Astrocyte (in vitro differentiated cells and primary cell): ENCODE measurements around the gene SLC13A5. TPM values are rescaled to one million over a fixed set of nuclear protein-coding genes. Genes with fewer than 3 reads are reported as not detected.

ENCODE experiments used
- DNase-seq: peaks from one replicate; pipeline ENCODE4 v3.0.0-alpha.2; 2010; ENCODE audit warnings: low read depth
- FAIRE-seq: peaks from 2 replicates; lab custom pipeline; 2011; peaks lifted over from hg19 to GRCh38; lab: Jason Lieb, UNC
- H2AFZ ChIP-seq: 2 replicates; pipeline ENCODE4 v1.6.0; 2012; ENCODE audit warnings: low read depth, low read length, inconsistent platforms
- H3K27ac ChIP-seq: 2 replicates; pipeline ENCODE4 v1.5.1; 2011; ENCODE audit warnings: low read depth, low read length, inconsistent platforms
- H3K27me3 ChIP-seq: 2 replicates; pipeline ENCODE4 v1.6.0; 2011; ENCODE audit warnings: low read length, inconsistent platforms; ENCODE audit not compliant: insufficient read depth
- H3K36me3 ChIP-seq: 2 replicates; pipeline ENCODE4 v1.5.1; 2011; ENCODE audit warnings: low read length, inconsistent platforms; ENCODE audit not compliant: insufficient read depth
- H3K4me1 ChIP-seq: 2 replicates; pipeline ENCODE4 v1.5.1; 2011; ENCODE audit warnings: low read length, inconsistent platforms; ENCODE audit not compliant: insufficient read depth
- H3K4me2 ChIP-seq: 2 replicates; pipeline ENCODE4 v1.6.0; 2012; ENCODE audit warnings: low read length, inconsistent platforms
- H3K4me3 ChIP-seq: 2 replicates; pipeline ENCODE4 v1.5.1; 2011; ENCODE audit warnings: low read depth, mild to moderate bottlenecking, low read length, inconsistent platforms; ENCODE audit not compliant: insufficient read depth
- H3K79me2 ChIP-seq: 2 replicates; pipeline ENCODE4 v1.6.0; 2012; ENCODE audit warnings: mild to moderate bottlenecking, low read length, inconsistent platforms; ENCODE audit not compliant: insufficient read depth
- H3K9ac ChIP-seq: 2 replicates; pipeline ENCODE4 v1.6.0; 2012; ENCODE audit warnings: mild to moderate bottlenecking, low read length, inconsistent platforms
- H3K9me3 ChIP-seq: 2 replicates; pipeline ENCODE4 v1.5.1; 2012; ENCODE audit warnings: low read depth, mild to moderate bottlenecking, low read length, inconsistent platforms; ENCODE audit not compliant: insufficient read depth
- H4K20me1 ChIP-seq: 2 replicates; pipeline ENCODE4 v1.6.0; 2012; ENCODE audit warnings: low read length, inconsistent platforms; ENCODE audit not compliant: insufficient read depth
- H3K27ac Mint-ChIP-seq: one replicate; pipeline ENCODE4 v1.8.0; 2021; ENCODE audit warnings: mild to moderate bottlenecking, mixed read lengths; ENCODE audit not compliant: unreplicated experiment
- H3K27me3 Mint-ChIP-seq: one replicate; pipeline ENCODE4 v1.8.0; 2021; ENCODE audit warnings: low read depth, mixed read lengths; ENCODE audit not compliant: unreplicated experiment
- H3K36me3 Mint-ChIP-seq: one replicate; pipeline ENCODE4 v1.8.0; 2021; ENCODE audit warnings: low read depth, mixed read lengths; ENCODE audit not compliant: unreplicated experiment
- H3K4me1 Mint-ChIP-seq: one replicate; pipeline ENCODE4 v1.8.0; 2021; ENCODE audit warnings: low read depth, mixed read lengths; ENCODE audit not compliant: unreplicated experiment
- H3K4me3 Mint-ChIP-seq: one replicate; pipeline ENCODE4 v1.8.0; 2021; ENCODE audit warnings: mild to moderate bottlenecking, moderate library complexity, mixed read lengths; ENCODE audit not compliant: unreplicated experiment
- H3K9me3 Mint-ChIP-seq: one replicate; pipeline ENCODE4 v1.8.0; 2021; ENCODE audit warnings: mild to moderate bottlenecking, mixed read lengths; ENCODE audit not compliant: unreplicated experiment
- EZH2 ChIP-seq: IDR thresholded peaks from 2 replicates; pipeline ENCODE4 v1.6.1; 2012; ENCODE audit warnings: mild to moderate bottlenecking, low read length, inconsistent platforms; ENCODE audit not compliant: insufficient read depth
- total RNA-seq: library from RNA; stranded (reverse); gene quantifications from 2 replicates; pipeline ENCODE4 v1.2.1, GENCODE V29; 2021
- TF ChIP-seq, protein P1 (sequence below): IDR thresholded peaks from 2 replicates; pipeline ENCODE4 v1.5.1; 2011; ENCODE audit warnings: low read depth, mild to moderate bottlenecking, inconsistent platforms, low read length, moderate library complexity; ENCODE audit not compliant: insufficient read depth

The SLC13A5 gene
- total RNA-seq, 1 donor from 2014 or later, result 6.9 TPM

DNA sequence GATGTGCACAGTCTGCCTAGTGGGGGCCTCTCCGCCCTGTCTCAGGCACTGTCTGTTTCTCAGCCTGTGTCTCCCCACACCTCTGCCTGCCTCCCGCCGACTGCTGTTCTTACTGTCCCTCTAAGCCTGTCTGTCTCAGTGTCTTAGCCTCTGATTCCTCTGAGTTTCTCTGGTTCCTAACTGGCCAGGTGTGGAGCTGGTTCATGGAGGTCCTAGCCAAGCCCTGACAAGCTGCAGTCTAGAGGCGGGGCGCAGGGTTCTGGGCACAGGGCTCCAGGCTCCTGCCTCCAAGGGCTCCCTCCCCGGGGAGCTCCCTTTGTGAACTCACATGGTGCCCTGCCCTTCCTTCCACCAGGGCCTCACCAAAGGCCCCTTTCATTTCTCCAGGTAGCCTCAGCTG is 42.2 kb downstream of the SLC13A5 start:
- H3K27me3 ChIP-seq, result peaks cover 17% of the 10 kb centered on the region
- no peak for FAIRE-seq
- H4K20me1 ChIP-seq, result no peaks in the 10 kb centered on the region
- no peaks in the 10 kb centered on the region for H3K4me1 ChIP-seq
- H3K9me3 ChIP-seq, result no peaks in the 10 kb centered on the region
- H3K4me2 ChIP-seq, result no peak overlapping the region
- no peak for DNase-seq
- H3K27ac ChIP-seq, result no peak overlapping the region
- no peak overlapping the region for H3K27ac Mint-ChIP-seq
- H2AFZ ChIP-seq, result no peak overlapping the region
- no peaks in the 10 kb centered on the region for H3K36me3 ChIP-seq
- no peaks in the 10 kb centered on the region for H3K9me3 Mint-ChIP-seq
- H3K9ac ChIP-seq, result no peak overlapping the region
- peaks cover 5% of the 10 kb centered on the region for H3K4me1 Mint-ChIP-seq
- no peak overlapping the region for H3K4me3 ChIP-seq
- TF ChIP-seq, protein P1, sequence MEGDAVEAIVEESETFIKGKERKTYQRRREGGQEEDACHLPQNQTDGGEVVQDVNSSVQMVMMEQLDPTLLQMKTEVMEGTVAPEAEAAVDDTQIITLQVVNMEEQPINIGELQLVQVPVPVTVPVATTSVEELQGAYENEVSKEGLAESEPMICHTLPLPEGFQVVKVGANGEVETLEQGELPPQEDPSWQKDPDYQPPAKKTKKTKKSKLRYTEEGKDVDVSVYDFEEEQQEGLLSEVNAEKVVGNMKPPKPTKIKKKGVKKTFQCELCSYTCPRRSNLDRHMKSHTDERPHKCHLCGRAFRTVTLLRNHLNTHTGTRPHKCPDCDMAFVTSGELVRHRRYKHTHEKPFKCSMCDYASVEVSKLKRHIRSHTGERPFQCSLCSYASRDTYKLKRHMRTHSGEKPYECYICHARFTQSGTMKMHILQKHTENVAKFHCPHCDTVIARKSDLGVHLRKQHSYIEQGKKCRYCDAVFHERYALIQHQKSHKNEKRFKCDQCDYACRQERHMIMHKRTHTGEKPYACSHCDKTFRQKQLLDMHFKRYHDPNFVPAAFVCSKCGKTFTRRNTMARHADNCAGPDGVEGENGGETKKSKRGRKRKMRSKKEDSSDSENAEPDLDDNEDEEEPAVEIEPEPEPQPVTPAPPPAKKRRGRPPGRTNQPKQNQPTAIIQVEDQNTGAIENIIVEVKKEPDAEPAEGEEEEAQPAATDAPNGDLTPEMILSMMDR, result no peak
- TF ChIP-seq EZH2, result no peak
- H3K27me3 Mint-ChIP-seq, result peaks cover 39% of the 10 kb centered on the region
- H3K36me3 Mint-ChIP-seq, result peaks cover 2% of the 10 kb centered on the region
- no peaks in the 10 kb centered on the region for H3K79me2 ChIP-seq
- no peak overlapping the region for H3K4me3 Mint-ChIP-seq

DNA sequence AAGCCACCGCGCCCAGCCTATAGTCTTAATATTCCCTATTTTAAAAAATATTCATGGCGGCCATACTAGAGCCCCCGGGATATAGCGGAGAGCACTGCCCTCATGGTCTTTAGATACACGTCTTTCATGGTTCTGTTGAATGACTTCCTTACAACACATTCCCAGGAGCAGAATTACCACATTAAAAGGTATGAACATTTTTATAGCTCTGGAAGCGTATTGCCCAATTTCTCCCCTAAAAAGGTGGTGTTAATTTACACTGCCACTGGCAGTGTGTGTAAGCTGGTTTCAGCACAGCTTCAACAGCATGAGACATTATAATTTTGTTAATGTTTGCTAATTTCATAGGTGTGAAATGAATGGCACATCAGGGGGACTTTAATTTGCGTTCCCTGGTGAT is 42.6 kb downstream of the SLC13A5 start:
- DNase-seq, result no peak
- Histone ChIP-seq H3K27me3 (peaks cover 17% of the 10 kb centered on the region), H2AFZ (no peak overlapping the region), H3K9ac (no peak overlapping the region), H3K9me3 (no peaks in the 10 kb centered on the region), H3K4me1 (no peaks in the 10 kb centered on the region), H3K27ac (no peak overlapping the region), H3K4me2 (no peak overlapping the region), H3K36me3 (no peaks in the 10 kb centered on the region), H4K20me1 (no peaks in the 10 kb centered on the region), H3K4me3 (no peak overlapping the region), H3K79me2 (no peaks in the 10 kb centered on the region)
- Mint-ChIP-seq H3K27ac (no peak overlapping the region), H3K9me3 (no peaks in the 10 kb centered on the region), H3K4me1 (peaks cover under 1% of the 10 kb centered on the region), H3K4me3 (no peak overlapping the region), H3K36me3 (peaks cover 2% of the 10 kb centered on the region), H3K27me3 (peaks cover 34% of the 10 kb centered on the region)
- TF ChIP-seq, protein P1, result no peak
- TF ChIP-seq EZH2, result no peak
- FAIRE-seq, result no peak

DNA sequence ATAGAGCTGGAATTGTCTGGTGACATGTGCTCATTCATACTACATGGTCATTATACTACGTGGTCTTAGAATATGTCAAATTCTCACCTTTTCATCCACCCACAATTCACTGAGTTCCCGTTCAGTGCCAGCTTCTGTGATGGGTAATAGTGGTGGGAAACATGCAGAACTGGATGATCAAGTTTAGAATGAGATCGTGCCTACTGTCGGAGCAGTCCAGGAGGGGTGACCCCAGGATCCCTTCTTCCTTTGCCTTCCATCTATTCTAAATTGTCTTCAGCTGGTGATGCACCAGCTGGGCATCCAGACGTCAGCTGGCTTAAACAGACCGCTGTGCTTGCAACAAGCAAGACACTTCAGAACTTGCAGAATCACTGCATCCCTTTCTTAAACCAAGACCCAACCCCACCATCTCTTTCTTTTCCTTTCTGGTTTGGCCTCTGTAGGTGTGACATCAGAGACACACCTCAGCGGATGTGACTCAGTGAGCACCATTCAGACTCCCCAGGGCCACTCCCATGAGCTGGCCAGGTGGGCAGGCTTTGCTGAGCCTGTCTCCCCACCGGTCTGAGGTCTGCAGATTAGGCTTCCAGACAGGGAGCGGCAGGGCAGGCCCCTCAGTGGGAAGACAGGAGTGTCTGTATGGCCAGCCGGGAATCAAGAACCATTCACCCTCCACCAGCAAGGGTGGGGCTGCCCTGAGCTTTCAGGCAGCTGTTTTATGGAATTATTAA is 43.5 kb downstream of the SLC13A5 start:
- Histone ChIP-seq H3K27ac (no peak overlapping the region), H2AFZ (no peak overlapping the region), H3K9ac (no peak overlapping the region), H3K4me3 (no peak overlapping the region), H4K20me1 (no peaks in the 10 kb centered on the region), H3K4me1 (no peaks in the 10 kb centered on the region), H3K79me2 (no peaks in the 10 kb centered on the region), H3K27me3 (peaks cover 17% of the 10 kb centered on the region), H3K4me2 (no peak overlapping the region), H3K9me3 (no peaks in the 10 kb centered on the region), H3K36me3 (no peaks in the 10 kb centered on the region)
- H3K36me3 Mint-ChIP-seq, result peaks cover 2% of the 10 kb centered on the region
- DNase-seq (no peak), FAIRE-seq (no peak)
- no peak overlapping the region for H3K27ac Mint-ChIP-seq
- no peaks in the 10 kb centered on the region for H3K4me1 Mint-ChIP-seq
- TF ChIP-seq, protein P1, result no peak
- TF ChIP-seq EZH2, result no peak
- no peak overlapping the region for H3K4me3 Mint-ChIP-seq
- peaks cover 33% of the 10 kb centered on the region for H3K27me3 Mint-ChIP-seq
- H3K9me3 Mint-ChIP-seq, result no peaks in the 10 kb centered on the region
